NCI-H526 (cell line): Measurements from ENCODE around the gene SEL1L2.
A peak's percentile ranks its signal among the peaks of the same experiment; 100 is the strongest.

Experiments used
- DNase-seq, 2 experiments: peaks; one replicate each; lab custom pipeline; 2025; lab: John Stamatoyannopoulos, UW

The SEL1L2 gene

DNA sequence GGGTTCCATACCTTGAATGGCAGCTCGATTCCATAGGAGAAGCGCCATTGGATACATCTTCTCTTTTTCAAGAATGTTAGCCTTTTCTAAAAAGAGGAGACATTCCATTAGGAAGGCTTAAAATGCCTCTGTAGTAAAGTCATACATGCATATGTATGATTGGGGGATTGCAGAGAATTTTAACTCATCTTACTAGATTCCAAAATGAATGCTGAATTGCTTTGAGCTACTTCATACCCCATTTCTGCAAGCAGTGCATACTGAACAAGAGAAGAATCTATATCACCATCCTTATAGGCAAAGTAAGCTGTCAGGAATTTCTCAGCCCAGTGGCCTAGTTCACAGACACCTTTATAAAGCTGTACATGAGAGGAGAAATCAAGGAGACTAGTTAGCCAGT is 125.3 kb downstream of the SEL1L2 start:
- DNase-seq: no peak

DNA sequence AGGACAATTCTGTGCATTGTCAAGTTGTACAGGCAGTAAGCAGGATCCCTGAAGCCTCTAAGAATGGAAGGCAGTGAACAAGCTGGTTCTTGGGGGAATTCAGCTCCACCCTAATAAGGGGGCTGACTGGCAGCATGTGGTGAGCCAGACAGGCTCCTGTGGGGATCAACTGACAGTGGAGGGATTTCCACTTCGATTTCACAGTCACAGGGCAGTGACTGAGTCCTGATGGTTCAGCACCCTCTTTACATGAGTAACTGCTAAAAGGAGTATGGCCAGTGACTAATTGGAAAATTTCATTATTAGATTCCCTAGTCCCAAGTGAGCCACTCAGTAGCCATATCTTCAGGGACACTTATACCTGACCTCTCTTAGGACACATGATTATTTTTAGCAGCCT is 127.2 kb downstream of the SEL1L2 start:
- no peak for DNase-seq

DNA sequence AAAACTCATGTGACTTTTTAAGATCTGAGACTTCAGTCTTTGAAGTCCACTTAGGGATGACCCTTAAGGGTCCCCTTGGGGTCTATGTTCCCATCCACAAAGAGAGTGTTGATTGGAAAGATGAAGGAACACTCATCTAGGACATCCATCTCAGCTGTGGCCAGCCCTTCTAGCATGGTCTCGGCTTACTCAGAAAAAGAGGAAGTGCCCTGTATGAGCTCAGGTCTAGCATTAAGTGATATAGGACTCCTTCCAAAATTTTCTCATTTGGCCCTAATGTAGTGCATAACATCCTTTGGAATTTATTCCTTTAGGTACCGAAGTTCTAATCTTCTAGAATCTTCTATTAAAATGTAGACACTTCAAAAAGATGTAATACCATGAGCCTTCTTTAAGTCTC is 128.2 kb downstream of the SEL1L2 start:
- DNase-seq: no peak

DNA sequence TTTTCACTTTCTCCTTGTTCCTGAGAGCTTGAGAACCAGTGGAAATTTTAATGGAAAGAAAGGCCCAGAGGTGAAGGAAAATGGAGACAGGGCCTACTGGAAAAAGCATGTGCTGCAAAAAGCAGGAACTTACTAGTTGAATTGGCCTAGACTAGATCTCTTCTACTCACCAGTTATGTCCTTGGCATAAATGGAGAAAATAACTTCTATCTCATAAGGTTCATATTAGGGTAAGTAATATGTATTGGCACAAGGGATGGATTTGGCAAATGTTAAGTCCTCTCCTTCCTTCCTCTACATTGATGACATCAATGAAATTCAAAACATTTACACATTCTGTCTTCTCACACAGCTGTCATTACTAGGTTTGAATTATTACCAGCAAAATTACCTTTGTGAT is 131.5 kb downstream of the SEL1L2 start:
- no peak for DNase-seq

GRCh38 chr20:13858439-13858838 is 132.0 kb downstream of the SEL1L2 start:
- DNase-seq: no peak

DNA sequence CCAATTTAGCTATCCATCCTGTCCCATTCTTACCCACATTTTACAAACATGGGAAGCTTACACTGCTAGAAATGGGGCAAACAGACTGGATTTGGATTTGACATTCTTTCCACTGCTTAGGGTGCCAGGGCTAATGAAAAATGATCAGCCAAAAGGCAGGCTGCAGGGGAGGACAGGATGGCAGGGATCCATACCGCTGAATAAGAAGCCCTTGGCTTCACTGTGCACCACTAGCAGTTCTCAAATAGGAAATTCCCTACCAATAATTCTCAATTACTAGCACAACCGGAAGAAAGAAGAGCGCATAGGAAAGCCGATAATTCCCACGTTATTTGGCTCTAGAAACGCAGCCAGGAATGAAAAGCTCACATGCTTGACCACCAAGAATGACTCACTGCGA is 132.5 kb downstream of the SEL1L2 start:
- DNase-seq: no peak

DNA sequence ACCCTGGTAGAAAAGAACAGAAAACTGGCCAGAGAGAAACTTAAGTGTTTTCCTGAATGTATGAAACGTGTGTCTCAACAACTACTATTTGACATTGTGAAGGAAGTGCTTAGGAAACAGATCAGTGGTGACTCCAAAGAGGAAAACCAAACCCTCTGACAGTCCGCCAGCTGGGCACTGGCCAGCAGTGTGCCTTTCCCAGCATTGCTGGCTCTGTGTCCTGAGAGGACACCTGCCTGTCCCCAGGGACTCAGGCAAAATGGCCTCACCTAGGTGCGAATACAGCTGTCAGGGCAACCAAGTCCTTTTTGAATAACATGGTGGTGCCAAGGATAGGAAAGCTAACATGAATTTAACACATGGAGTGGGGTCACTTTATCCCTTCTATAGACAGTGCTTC is 133.1 kb downstream of the SEL1L2 start:
- DNase-seq: no peak

DNA sequence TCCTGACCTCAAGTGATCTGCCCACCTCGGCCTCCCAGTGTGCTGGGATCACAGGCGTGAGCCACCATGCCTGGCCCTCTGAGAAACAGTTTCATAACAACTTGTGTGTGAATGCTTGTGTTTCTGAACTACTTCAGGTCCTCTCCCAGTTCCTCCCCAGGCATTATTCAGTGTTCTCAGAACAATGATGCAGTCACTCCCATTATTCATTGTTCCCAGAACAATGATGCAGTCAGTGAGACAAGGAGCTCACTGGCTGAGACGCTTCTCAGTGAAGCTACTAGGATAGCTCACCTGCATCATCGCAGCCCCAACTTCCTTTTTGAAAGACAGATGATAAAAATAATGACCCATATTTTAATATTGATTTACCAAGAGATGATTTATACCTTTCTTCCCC is 134.1 kb downstream of the SEL1L2 start:
- no peak for DNase-seq

- DNase-seq: no peak
Measured at GRCh38 chr20:13855613-13856012, 134.8 kb downstream of the SEL1L2 start.

DNA sequence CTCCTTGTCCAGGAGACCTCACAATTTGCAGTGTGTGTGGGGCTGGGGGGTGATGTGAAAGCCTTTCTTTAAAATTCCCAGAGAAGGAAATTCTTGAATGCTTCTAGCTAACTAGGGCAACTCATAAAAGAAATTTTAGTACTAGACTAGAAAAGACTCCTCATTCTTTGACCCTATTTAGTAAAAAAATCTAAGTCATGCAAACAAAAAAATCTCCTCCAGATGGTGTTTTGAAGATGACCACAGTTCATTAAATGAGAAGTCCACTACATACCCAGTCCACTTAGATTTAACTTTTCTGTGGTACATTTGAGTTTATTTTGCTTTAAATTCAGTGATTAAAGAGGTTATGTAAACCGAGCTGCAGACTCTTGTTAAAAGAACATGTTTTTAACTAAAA is 138.1 kb downstream of the SEL1L2 start:
- no peak for DNase-seq

DNA sequence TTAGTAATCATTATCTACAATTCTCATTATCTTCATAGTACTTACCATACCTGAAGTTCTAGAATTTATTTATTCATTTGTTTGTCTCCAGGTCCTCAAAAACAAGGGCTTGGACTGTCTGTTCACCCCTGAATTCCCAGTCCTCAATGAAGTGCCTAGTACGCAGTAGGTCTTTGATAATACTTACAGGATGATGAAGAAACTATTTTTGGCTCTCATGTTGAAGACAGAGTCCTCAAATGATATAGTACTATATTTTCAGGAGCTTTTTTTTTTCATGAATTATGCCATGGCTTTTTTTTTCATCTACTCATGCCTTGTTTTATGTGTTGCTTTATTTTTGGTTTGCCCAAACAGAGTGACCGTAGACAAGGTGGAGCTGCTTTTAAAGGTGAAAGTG is 139.1 kb downstream of the SEL1L2 start:
- no peak for DNase-seq

DNA sequence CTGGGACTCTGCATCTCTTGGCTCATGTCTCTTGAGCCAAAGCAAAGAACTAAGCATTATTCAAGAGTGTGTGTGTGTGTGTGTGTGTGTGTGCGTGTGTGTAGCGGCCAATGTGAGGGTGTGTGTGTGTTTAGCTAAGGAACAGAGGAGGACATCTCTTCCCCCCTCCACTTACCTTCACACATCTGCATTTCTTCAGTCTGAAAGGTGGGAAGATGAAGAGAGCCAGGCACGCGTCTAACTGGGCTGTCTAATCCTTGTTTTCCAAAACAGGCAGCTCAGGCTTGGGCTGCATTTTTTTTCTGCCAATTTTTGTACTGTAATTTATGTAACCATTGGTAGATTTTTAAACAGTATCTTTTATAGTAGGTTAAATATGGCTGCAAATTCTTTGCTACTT is 146.1 kb downstream of the SEL1L2 start:
- no peak for DNase-seq

DNA sequence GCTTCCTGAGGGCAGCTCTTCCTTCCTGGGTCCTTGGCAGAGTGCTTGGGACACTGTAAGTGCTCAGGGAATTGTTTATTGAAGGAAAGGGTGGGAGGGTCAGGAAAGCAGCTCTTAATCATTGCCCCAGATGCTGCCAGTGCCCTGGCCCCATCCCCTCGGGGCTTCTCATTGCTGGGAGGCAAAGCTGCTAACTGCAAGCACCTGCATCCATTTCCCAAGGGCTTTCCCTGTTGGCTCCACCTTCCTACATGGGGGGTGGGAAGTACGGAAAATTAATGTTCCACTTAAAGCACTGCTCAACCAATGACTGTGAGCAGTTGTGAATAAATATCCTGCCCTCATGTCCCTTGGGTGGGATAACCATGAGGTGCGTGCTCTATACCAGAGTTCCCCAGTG is 149.2 kb downstream of the SEL1L2 start:
- no peak for DNase-seq

- DNase-seq: no peak
Measured at GRCh38 chr20:13840093-13840465, 150.3 kb downstream of the SEL1L2 start.

- DNase-seq: no peak
Measured at GRCh38 chr20:13839421-13840092, 150.9 kb downstream of the SEL1L2 start.

GRCh38 chr20:13838664-13839063 is 151.8 kb downstream of the SEL1L2 start:
- no peak for DNase-seq

- DNase-seq: no peak
Measured at GRCh38 chr20:13831476-13831875, 158.9 kb downstream of the SEL1L2 start.

DNA sequence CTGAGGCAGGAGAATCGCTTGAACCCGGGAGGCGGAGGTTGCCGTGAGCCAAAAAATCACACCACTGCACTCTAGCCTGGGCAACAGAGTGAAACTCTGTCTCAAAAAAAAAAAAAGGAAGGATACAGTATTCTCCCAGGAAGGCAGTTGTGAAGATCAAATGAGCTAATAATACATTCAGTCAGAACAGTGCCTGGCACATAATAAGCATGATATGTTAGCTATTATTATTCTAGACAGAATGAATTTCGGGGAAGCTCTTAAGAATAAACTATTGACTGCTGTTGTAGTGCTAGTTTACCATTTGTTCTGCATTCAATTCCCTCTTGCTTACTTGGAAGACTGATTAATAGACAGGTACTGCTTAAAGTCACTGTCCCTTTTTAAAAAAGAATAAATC is 164.9 kb downstream of the SEL1L2 start:
- no peak for DNase-seq

DNA sequence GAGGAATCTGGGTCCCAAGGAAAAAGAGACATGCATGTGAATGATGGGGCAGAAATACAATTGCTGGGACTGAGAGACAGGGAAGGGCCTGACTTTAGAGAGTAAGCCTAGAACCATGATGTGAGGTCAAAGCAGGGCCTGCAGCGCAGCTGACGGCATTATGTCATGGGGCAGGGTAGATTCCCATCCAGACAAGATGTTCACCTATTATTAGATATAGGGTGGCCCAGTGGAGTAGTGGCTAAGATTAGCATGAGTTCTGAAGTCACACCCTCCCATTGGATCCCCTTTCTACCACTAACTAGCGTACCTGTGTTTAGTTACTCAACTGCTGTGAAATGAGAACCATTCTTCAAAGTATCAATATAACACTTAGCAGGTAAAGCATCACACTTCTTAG is 166.0 kb downstream of the SEL1L2 start:
- DNase-seq: no peak

- no peak for DNase-seq
Measured at GRCh38 chr20:13822459-13822858, 168.0 kb downstream of the SEL1L2 start.

DNA sequence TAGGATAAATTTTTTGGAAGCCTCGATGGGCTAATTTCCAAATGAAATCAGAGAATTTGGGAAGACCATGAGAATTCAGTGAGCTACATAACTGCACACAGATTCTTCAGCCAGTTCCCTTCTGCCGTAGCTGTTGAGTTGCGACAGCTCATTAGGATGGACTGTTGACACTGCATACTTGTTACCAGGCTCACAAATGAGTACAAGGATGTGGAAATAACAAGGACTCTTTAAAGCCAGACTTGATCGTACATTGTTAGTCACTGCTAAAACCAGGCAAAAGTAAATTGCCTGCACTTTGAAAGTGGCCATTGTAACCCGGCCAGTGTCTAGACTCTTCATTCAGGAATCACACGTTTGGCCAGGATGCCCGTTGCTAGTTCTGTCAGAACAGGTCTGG is 168.5 kb downstream of the SEL1L2 start:
- no peak for DNase-seq

- peak; percentile 13 to 80 for DNase-seq
Measured at GRCh38 chr20:13819885-13820645, 170.3 kb downstream of the SEL1L2 start.

GRCh38 chr20:13817342-13817741 is 173.1 kb downstream of the SEL1L2 start:
- DNase-seq: no peak

- DNase-seq: no peak
Measured at GRCh38 chr20:13816757-13817156, 173.7 kb downstream of the SEL1L2 start.
